GM18511 (cell line): ENCODE data around the gene UBASH3A.

Source experiments
- ATAC-seq: cut with Tn5 transposase; IDR thresholded peaks from one replicate; pipeline ENCODE4 v1.9.1; 2021; ENCODE audit warnings: mild to moderate bottlenecking, moderate library complexity; ENCODE audit not compliant: unreplicated experiment

Gene UBASH3A

DNA sequence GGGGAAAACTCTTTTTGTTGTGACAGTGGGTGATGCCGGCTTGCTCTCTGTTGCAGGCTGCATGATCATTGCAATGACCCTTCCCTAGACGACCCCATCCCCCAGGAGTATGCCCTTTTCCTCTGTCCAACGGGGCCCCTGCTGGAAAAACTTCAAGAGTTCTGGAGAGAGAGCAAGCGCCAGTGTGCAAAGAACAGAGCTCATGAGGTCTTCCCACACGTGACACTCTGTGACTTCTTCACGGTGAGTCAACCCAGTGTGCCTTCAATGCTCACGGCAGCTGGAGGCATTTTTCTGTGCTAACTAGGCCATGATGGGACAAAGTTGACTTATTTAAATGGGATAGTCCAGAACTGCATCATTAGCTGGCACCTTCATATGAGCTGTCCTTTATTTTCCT lies 5.7 kb downstream of the UBASH3A start:
- no peak for ATAC-seq

DNA sequence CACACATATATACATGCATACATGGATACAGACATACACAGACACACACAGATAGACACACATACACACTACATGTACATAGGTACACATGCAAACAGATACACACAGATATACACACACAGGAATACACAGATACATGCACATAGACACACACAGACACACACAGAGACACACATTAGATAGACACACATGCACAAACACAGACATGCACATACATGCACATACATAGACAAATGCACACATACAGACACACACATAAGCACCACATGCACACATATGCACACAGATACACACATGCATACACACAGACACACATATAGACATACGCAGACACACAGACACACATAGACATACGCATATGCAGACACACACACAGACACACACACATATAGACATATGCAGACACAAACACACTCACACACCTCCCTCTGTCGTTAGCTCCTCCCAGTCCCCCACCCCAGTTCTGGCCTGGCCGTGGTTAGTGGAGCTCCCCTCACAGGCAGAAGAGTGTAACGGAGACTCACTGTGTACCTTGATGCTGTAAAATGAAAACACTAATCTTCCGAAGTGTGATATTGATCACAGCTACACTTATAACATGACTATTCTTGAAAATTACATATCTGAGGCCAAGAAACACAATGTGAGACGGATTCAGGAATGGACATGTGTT lies 7.6 kb downstream of the UBASH3A start:
- no peak for ATAC-seq

GRCh38 chr21:42411891-42412635 lies 8.4 kb downstream of the UBASH3A start:
- no peak for ATAC-seq

DNA sequence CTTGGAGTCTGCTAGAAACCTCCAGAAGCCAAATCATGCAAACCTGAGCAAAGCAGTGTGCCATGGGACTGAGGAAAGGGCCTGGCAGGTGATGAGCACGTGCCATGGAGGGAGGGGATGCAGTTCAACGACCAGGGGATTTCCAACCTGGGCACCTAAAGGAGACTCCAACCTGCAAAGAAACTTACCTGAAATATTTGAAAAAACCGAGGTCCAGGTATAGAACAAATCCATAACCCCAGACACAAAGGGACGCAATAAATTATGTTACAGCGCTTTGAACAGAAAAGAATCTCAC lies 8.9 kb downstream of the UBASH3A start:
- no peak for ATAC-seq

- no peak for ATAC-seq
Observed at GRCh38 chr21:42413093-42413492, 9.4 kb downstream of the UBASH3A start.

DNA sequence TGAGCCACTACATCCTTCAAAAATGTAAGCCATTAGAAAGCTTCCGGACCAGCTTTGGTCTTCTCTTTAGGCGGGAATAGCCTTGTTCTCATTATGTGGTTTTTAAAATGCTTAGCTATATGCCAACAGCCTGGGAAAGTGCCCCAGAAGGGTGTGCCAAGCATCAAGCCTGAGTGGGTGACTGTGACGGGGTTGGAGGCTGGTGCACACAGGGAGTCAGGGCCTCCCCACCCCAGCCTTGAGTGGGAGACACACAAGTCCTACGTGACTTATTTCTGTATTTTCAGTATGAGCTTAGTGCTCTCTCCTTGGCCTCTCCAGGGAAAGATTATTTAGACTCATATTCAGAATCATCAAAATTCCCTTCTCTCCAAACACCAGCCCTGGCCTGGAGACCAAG lies 9.8 kb downstream of the UBASH3A start:
- no peak for ATAC-seq

- ATAC-seq, result no peak
Observed at GRCh38 chr21:42414066-42414465, 10.4 kb downstream of the UBASH3A start.

DNA sequence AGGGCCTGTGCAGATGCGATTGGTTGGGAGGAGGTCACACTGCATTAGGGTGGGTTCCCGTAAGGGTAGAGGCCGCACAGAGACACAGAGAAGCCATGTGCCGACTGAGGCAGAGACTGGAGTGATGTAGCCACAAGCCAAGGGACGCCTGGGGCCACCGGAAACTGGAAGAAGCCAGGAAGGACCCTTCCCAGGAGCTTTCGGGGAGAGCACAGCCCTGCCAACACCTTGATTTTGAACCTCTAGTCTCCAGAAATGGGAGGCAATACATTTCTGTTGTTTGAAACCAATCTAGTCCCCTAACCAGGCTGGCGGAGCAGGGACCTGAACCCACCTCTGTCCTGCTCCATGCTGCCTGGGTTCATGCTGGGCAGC lies 10.8 kb downstream of the UBASH3A start:
- ATAC-seq, result no peak

- peak; percentile 77 for ATAC-seq
Observed at GRCh38 chr21:42414928-42415769, 11.4 kb downstream of the UBASH3A start.

DNA sequence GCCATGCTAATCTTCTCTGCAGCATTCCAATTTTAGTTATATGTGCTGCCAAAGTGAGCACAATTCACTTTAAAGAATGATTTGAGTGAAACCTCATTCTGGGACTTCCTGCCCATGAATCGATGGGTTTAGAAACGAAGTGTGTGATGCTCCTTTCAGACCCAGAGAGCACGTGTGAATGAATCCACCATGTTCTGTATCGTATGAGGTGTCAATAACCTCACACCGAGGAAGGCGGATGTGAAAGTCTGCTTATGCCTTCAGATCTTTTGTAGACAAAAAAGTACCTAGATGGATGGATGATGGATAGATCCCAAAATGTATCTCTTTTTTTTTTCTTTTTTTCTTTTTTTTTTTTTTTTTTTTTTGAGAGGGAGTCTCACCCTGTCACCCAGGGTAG lies 13.8 kb downstream of the UBASH3A start:
- ATAC-seq, result no peak

DNA sequence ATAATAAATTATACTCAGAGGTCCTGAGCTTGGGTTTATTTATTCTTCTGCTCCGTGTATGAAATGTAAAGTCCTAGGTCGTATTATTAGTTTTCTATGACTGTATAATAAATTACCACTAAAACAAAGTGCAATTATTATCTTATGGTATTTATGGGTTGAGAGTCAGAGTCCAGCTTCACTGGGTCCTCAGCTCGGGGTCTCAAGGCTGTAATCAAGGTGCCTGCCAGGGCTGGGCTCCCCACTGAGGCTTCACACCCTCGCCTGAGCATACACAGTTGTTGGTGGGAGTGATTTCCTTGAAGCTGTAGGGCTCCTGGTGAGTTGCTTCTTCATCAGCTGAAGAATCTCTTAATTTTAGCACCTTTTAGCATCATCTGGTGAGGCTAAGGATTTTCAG lies 15.2 kb downstream of the UBASH3A start:
- ATAC-seq, result no peak

DNA sequence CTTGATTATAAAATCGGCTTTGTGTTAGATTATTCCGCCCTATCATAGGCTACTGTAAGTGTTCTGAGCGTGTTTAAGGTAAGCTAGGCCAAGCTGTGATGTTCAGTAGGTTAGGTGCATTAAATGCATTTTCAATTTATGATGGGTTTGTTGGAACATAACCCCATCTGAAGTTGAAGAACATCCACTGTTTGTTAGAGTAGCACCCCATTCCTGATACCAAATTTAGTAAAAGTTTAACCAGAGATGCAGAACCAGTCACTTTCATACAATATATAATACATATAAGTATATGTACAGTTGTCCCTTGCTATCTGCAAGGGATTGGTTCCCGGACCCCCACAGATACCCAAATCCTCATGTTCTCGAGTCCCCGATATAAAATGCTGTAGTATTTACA lies 16.1 kb downstream of the UBASH3A start:
- no peak for ATAC-seq

GRCh38 chr21:42421018-42421793 lies 17.5 kb downstream of the UBASH3A start:
- ATAC-seq, result no peak

- peak; percentile 72 for ATAC-seq
Observed at GRCh38 chr21:42423197-42423675, 19.5 kb downstream of the UBASH3A start.

GRCh38 chr21:42423685-42424084 lies 20.0 kb downstream of the UBASH3A start:
- ATAC-seq, result peak; percentile 23

GRCh38 chr21:42424914-42425541 lies 21.3 kb downstream of the UBASH3A start:
- no peak for ATAC-seq

- no peak for ATAC-seq
Observed at GRCh38 chr21:42425591-42425990, 21.9 kb downstream of the UBASH3A start.

DNA sequence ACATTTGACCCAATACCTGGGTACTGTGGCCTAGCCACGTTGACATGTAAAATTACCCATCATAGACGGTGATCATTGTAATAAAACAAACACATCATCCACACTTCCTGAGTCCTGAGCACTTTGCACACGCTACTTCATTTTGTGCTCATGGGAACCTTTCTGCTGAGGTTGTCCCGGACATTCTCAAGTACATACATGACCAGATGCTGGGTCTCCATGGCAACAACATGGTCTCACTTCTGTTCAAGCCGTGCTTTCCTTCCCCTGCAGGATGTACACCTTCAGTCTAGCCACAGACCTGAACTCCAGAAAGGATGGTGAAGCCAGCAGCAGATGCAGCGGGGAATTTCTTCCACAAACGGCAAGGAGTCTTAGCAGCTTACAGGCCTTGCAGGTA lies 22.7 kb downstream of the UBASH3A start:
- ATAC-seq, result no peak

- no peak for ATAC-seq
Observed at GRCh38 chr21:42426876-42427480, 23.3 kb downstream of the UBASH3A start.

- no peak for ATAC-seq
Observed at GRCh38 chr21:42427809-42428419, 24.2 kb downstream of the UBASH3A start.
